Uterus (tissue), 2 donors: ENCODE results near the gene DCX.

Experiments
- POLR2A ChIP-seq, 2 donors: fragments of 450-650 bp; IDR thresholded peaks; one replicate each; pipeline ENCODE4 v1.6.1; 2016; ENCODE audit warnings: antibody characterized with exemption in 2 of 2, mild to moderate bottlenecking in 1 of 2, moderate library complexity in 1 of 2
- TF ChIP-seq, protein P1 (sequence below), 4 experiments: fragments of 200-600 bp in 2 of 4; fragments of 450-650 bp in 2 of 4; sonication (generic) in 2 of 4; IDR thresholded peaks; one replicate each; pipeline ENCODE4 v1.5.1; 2016 to 2019; ENCODE audit warnings: antibody characterized with exemption in 4 of 4, mild to moderate bottlenecking in 2 of 4, moderate library complexity in 1 of 4

GRCh38 chrX:111282139-111282538 lies 129.9 kb downstream of the DCX start:
- no peak for TF ChIP-seq POLR2A (IDR thresholded peaks at IDR 0.05)
- TF ChIP-seq, protein P1, sequence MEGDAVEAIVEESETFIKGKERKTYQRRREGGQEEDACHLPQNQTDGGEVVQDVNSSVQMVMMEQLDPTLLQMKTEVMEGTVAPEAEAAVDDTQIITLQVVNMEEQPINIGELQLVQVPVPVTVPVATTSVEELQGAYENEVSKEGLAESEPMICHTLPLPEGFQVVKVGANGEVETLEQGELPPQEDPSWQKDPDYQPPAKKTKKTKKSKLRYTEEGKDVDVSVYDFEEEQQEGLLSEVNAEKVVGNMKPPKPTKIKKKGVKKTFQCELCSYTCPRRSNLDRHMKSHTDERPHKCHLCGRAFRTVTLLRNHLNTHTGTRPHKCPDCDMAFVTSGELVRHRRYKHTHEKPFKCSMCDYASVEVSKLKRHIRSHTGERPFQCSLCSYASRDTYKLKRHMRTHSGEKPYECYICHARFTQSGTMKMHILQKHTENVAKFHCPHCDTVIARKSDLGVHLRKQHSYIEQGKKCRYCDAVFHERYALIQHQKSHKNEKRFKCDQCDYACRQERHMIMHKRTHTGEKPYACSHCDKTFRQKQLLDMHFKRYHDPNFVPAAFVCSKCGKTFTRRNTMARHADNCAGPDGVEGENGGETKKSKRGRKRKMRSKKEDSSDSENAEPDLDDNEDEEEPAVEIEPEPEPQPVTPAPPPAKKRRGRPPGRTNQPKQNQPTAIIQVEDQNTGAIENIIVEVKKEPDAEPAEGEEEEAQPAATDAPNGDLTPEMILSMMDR (IDR thresholded peaks at IDR 0.05), result no peak
